ENCODE measurements around the gene ZFP3. TPM values are rescaled to one million over a fixed set of nuclear protein-coding genes. Genes with fewer than 3 reads are reported as not detected.
"Not testable (repeated sequence)": the region's sequence is repeated elsewhere in the genome, so short reads cannot be mapped to it uniquely, and the experiment has no call there.

Gene ZFP3
- total and polyA plus RNA-seq, 8 donors = 1.7 to 15.2 (median 4.6) TPM

- intact Hi-C loops (cut with DNase I; ENCODE audit: low total_unique reads) = no loop called here
- WGBS, 5 donors = 78 to 87% (median 82%) methylated on average over 13 to 17 of the region's 17 CpGs
- no peak overlapping the region for H3K27ac ChIP-seq
- no peak overlapping the region for H3K4me3 ChIP-seq
- no peak for TF ChIP-seq CTCF (IDR thresholded peaks at IDR 0.05)
- no peak for TF ChIP-seq POLR2AphosphoS5 (IDR thresholded peaks at IDR 0.05)
- TF ChIP-seq POLR2A (IDR thresholded peaks at IDR 0.05) = no peak
- no peak for TF ChIP-seq EP300 (IDR thresholded peaks at IDR 0.05)
- H3K9me3 ChIP-seq = no peaks in the 10 kb centered on the region
- no peak for DNase-seq
- peaks cover 4 to 54% (median 17%) of the 10 kb centered on the region in 3 donors for H3K27me3 ChIP-seq
- no peaks in the 10 kb centered on the region for H3K36me3 ChIP-seq
- peaks cover 10 to 15% (median 13%) of the 10 kb centered on the region in 4 donors for H3K4me1 ChIP-seq
Observed at GRCh38 chr17:5126719-5127488, 48.6 kb downstream of the ZFP3 start.

GRCh38 chr17:5127910-5128309 is 49.6 kb downstream of the ZFP3 start:
- TF ChIP-seq CTCF (IDR thresholded peaks at IDR 0.05) (no peak), POLR2AphosphoS5 (IDR thresholded peaks at IDR 0.05) (no peak)

GRCh38 chr17:5128387-5128786 is 50.1 kb downstream of the ZFP3 start:
- H3K27me3 ChIP-seq = peaks cover 2 to 42% (median 5%) of the 10 kb centered on the region in 3 donors
- H3K27ac ChIP-seq; H3K4me3 ChIP-seq; intact Hi-C loops (cut with DNase I; ENCODE audit: low total_unique reads); H3K9me3 ChIP-seq; DNase-seq; H3K4me1 ChIP-seq; H3K36me3 ChIP-seq: not testable (repeated sequence)
- 72 to 80% (median 77%) methylated on average over 8 of the region's 8 CpGs for WGBS, 5 donors

More at GRCh38 chr17:5127910-5128309, 49.6 kb downstream of the ZFP3 start:
- WGBS, 5 donors = 68 to 80% (median 73%) methylated on average over 4 of the region's 4 CpGs
- H3K27me3 ChIP-seq = peaks cover 4 to 47% (median 9%) of the 10 kb centered on the region in 3 donors
- no peak for DNase-seq
- intact Hi-C loops (cut with DNase I; ENCODE audit: low total_unique reads) = no loop called here
- no peaks in the 10 kb centered on the region for H3K9me3 ChIP-seq
- H3K27ac ChIP-seq = no peak overlapping the region
- H3K36me3 ChIP-seq = no peaks in the 10 kb centered on the region
- peaks cover 3 to 6% (median 5%) of the 10 kb centered on the region in 4 donors for H3K4me1 ChIP-seq
- H3K4me3 ChIP-seq = no peak overlapping the region

- DNase-seq = no peak
- H3K27me3 ChIP-seq = peaks cover 0 to 36% (median 3%) of the 10 kb centered on the region in 3 donors
Observed at GRCh38 chr17:5128905-5129535, 50.8 kb downstream of the ZFP3 start.

GRCh38 chr17:5129770-5130169 is 51.5 kb downstream of the ZFP3 start:
- DNase-seq; H3K27ac ChIP-seq; H3K4me1 ChIP-seq; intact Hi-C loops (cut with DNase I; ENCODE audit: low total_unique reads); H3K9me3 ChIP-seq; H3K36me3 ChIP-seq; H3K4me3 ChIP-seq: not testable (repeated sequence)
- 87 to 94% (median 89%) methylated on average over 8 of the region's 8 CpGs for WGBS, 5 donors
- peaks cover 0 to 28% (median 3%) of the 10 kb centered on the region in 3 donors for H3K27me3 ChIP-seq

More at GRCh38 chr17:5128905-5129535, 50.8 kb downstream of the ZFP3 start:
- intact Hi-C loops (cut with DNase I; ENCODE audit: low total_unique reads) = no loop called here
- H3K4me1 ChIP-seq = no peaks in the 10 kb centered on the region
- 82 to 93% (median 89%) methylated on average over 6 to 11 of the region's 11 CpGs for WGBS, 5 donors
- H3K27ac ChIP-seq = no peak overlapping the region
- TF ChIP-seq POLR2AphosphoS5 (IDR thresholded peaks at IDR 0.05) = no peak
- no peak for TF ChIP-seq EP300 (IDR thresholded peaks at IDR 0.05)
- no peaks in the 10 kb centered on the region for H3K36me3 ChIP-seq
- H3K9me3 ChIP-seq = no peaks in the 10 kb centered on the region
- H3K4me3 ChIP-seq = no peak overlapping the region

GRCh38 chr17:5130261-5130660 is 52.0 kb downstream of the ZFP3 start:
- intact Hi-C loops (cut with DNase I; ENCODE audit: low total_unique reads); DNase-seq; H3K36me3 ChIP-seq; H3K4me3 ChIP-seq; H3K4me1 ChIP-seq; H3K27ac ChIP-seq; H3K9me3 ChIP-seq: not testable (repeated sequence)
- WGBS, 5 donors = 84 to 92% (median 89%) methylated on average over 10 of the region's 10 CpGs
- peaks cover 0 to 26% (median 3%) of the 10 kb centered on the region in 3 donors for H3K27me3 ChIP-seq

- peak in 1 of 2 donors; percentile 5 for DNase-seq
- H3K27ac ChIP-seq; intact Hi-C loops (cut with DNase I; ENCODE audit: low total_unique reads); H3K4me1 ChIP-seq; H3K36me3 ChIP-seq; H3K9me3 ChIP-seq; H3K4me3 ChIP-seq: not testable (repeated sequence)
- 72 to 89% (median 81%) methylated on average over 2 to 5 of the region's 5 CpGs for WGBS, 5 donors
- peaks cover 0 to 26% (median 2%) of the 10 kb centered on the region in 3 donors for H3K27me3 ChIP-seq
Observed at GRCh38 chr17:5130687-5131086, 52.4 kb downstream of the ZFP3 start.

All from stomach (tissue), 9 donors.